ENCODE measurements around the gene APPL2.

DNA sequence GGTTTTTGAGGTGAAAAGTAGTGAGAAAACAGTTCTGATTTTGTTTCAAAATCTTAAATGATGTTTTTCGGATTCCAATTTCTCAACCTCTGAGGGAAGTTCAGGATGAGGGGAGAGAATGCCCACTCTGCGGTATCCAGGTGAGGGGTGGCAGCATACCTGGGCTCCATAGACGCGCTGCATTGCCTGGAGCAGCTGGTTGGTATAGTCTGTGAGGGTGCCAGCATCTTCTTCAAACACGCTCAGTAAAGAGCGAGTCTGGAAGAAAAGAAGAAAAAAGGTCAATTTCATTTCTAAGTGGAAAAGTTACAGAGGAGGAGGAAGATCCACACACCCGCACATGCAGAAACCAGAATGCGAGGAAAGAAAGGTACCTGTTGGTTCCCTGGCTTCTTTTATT is 7.0 kb downstream of the APPL2 start:
- TF ChIP-seq GATA2 (IDR thresholded peaks at IDR 0.05; ENCODE audit: low read depth, low read length) (no peak), GATA3 (IDR thresholded peaks at IDR 0.05; ENCODE audit: low read depth, low read length) (no peak)
